ENCODE measurements around the gene GNAZ.

Gene GNAZ

DNA sequence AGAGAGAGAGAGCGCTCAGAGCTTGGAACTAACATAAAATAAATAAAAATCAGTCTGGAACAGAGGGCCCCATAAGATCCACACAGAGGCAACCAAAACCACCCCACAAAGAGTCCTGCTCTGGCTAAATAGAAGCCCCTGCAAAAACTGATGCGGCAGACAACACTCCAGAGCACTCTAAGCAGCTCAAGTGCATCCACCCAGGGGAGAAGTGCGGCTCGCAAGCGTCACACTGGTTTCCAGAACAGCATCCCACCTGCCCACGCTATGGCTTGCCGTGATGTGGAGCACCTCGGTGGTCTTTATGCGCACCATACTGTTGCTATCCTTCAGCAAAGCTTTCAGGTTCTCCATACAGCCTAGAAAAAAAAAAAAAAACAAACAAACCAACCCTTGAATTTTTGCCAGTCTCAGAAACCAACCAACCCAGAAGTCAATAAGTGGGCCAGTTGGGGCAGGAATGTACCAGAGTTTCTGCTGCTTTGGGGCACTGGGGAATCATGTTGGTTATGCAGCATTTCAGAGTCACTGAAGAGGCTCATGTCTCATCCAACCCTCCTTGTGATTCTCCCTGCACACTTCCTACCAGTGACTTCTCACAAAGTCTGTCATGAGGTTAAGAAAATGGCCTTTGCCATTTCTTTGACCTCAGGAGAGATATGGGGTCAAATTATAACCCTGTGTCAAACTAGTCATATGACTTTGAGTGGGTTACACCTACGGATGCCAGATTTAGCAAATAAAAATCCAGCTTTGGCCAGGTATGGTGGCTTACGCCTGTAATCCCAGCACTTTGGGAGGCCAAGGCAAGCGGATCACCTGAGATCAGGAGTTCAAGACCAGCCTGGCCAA is 68.5 kb downstream of the GNAZ start:
- DNase-seq = peak in 3 of 4 experiments; percentile 31 to 60 (median 40)

GRCh38 chr22:23140385-23140784 is 70.1 kb downstream of the GNAZ start:
- DNase-seq = no peak

GRCh38 chr22:23142546-23143105 is 72.3 kb downstream of the GNAZ start:
- no peak for DNase-seq

GRCh38 chr22:23143119-23143518 is 72.8 kb downstream of the GNAZ start:
- no peak for DNase-seq

DNA sequence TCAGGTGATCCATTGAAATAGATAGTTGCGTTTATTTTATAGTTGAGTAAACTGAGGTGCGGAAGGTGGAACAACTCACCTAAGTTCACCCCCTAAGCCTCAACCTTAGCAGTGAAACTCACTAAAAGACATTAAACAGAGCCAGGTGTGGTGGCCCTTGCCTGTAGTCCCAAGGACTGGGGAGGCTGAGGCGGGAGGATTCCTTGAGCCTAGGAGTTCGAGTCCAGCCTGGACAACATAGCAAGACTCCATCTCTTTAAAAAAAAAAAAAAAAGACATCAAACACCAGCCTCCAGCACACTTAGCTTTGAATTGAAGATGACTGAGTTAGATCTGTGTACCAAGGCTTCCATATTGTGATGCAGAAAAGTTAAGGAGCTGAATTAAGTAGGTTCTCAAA is 74.1 kb downstream of the GNAZ start:
- DNase-seq = no peak

DNA sequence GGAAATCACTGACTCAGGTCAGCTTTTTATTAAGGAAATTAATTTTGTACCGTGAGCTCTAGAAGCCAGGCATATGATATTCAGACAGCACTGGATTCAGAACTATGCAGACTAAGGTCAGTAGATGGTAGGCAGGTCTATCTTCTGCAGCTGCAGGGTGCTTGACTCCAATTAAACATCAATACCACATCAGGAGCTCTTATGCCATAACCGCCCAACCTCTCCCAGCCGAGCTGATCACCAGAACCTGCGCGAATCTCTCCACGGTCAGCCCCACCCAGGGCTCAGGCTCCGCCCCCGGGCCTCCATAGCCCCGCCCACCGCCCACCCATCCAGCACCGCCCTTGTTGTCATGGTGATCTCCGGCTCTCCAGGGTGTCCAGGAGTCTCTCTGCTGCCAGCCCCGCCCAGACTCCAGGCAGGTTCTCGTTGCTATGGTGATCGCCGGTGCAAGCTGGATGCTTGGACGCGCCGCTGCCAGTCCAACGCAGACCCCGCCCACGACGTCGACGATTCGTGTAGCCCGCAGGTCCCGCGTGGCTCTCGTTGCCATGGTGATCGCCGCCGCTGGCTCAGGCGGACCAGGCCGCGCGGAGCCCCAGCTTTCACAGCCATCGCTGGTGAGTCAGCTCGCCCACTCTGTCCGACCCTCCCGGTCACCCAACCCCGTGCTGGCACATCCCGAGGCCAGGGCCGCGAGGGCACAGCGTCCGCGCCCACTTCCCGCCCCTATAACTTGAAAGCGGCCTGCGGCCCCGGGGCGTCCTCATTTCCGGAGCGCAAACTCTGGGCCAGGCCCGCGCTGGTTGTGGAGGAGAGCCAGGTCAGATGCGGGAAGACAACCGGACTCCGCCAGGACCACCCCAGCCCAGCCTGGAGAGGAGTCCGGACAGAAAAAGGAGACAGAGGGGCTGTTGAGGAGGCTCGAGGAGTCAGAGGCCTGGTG is 74.9 kb downstream of the GNAZ start, which contains the start of gene RAB36:
RAB36 (plus strand) TSS at position 546 of the 946 bp plus-strand sequence. CDS start 1,140 bp downstream, outside the sequence.
- DNase-seq = peak; percentile 87 to 92 (median 90)

GRCh38 chr22:23145878-23146470 is 75.7 kb downstream of the GNAZ start:
- DNase-seq = no peak

- DNase-seq = no peak
Measured at GRCh38 chr22:23146478-23147205, 76.3 kb downstream of the GNAZ start.

GRCh38 chr22:23147617-23148387 is 77.5 kb downstream of the GNAZ start:
- peak in 1 of 4 experiments; percentile 8 for DNase-seq

DNA sequence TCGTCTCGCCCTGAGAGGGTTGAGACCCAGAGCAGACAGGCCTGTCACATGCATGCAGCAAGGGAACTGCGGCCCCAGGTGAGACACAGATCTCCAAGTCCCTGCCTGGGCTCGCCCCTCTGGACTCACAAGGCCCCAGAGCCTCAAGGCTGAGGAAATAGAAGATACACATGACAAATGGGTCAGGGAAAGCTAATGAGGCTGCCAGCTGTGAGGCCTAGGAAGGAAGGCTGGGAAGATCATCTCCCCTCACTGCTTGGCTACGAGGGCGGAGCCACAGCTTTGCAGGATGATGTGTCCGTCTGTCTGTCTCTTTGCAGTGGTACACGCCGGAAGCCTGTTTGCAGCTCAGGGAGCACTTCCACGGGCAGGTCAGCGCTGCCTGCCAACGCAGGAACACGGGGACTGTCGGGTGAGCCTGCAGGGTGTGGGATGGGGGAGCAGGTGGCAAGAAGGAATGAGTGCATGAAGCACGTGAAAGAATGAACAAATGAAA is 79.5 kb downstream of the GNAZ start:
- DNase-seq = no peak

DNA sequence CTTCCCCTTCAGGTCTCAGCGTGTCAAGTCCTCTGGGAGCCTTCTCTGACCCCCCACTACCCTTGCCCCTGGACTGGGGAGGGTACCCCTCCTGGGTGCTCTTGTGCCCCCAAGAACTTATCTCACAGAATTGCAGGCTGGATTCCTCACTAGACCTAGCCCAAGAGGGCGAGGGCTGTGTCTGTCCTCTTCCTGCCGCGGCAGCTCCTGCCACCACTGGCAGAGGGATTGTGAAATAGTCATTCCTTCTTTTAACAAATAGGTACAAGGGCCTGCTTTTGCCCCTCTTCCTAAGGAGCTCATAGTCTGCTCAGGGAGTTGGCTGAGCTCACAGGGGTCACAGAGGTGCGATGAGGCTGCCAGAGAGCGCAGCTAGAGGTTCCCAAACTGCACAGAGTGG is 80.4 kb downstream of the GNAZ start:
- no peak for DNase-seq

GRCh38 chr22:23151827-23152226 is 81.5 kb downstream of the GNAZ start:
- DNase-seq = no peak

DNA sequence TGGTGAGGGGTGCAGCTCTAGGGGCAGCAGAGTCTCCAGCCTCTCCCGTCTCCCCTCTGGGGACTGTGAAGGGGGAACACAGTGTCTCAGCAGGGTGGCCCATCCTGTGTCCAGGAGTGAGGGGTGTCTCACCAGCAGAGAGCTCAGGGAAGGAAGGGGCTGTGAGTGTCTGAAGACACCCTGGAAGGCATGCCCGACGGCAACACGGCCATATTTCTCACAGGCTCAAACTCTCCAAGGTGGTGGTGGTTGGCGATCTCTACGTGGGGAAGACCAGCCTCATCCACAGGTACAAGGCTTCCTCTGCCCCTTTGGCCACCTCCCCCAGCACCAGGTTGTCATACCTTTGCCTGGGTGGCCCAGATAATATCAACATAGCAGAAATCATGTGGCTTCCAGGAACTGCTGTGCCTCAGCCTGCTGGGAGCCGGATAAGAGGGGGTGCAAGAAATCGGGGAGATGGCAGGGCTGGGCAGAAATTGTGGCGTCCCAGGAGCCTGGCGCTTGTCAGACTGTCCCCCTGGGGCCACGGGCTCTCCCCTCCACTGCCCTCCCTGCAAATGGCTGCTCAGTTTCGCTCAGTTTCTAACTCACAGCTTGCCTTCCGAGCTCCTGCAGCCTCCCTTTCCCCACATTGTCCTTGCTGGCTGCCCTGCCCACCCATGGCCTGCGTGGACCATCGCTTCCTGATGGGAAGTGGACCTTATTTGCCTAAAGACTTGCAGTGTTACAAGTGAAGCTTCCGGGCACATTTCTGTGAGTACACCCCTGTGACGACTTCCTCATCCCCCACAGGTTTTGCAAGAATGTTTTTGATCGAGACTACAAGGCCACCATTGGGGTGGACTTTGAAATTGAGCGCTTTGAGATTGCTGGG is 82.2 kb downstream of the GNAZ start:
- DNase-seq = peak; percentile 47 to 83 (median 74)

- no peak for DNase-seq
Measured at GRCh38 chr22:23153994-23154393, 83.7 kb downstream of the GNAZ start.

- DNase-seq = no peak
Measured at GRCh38 chr22:23154461-23154860, 84.1 kb downstream of the GNAZ start.

DNA sequence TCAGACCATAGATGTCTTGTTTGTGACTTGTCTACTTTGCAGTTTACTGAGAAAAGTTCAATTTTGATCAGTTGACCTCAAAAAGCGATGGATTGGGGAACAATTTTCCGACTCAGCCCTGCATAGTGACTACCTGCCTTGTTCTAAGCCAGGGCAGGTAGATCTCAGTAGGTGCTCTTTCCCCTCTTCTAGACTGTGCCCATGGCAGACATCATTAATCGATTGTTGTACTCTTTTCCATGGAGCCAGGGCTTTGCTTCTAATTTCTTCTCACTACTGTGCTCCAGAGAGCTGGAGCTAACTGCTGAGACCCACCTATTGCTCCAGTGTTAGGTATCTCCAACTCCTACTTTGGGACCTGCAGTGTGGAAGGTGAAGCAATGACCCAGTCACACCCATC is 84.8 kb downstream of the GNAZ start:
- no peak for DNase-seq

- DNase-seq = no peak
Measured at GRCh38 chr22:23155831-23156230, 85.5 kb downstream of the GNAZ start.

GRCh38 chr22:23156286-23156685 is 86.0 kb downstream of the GNAZ start:
- DNase-seq = no peak

All from suppressor macrophage (primary cell).